Esophagus muscularis mucosa (tissue), 4 donors: Measurements from ENCODE around the gene CDKL4. TPM values are rescaled to one million over a fixed set of nuclear protein-coding genes. Genes with fewer than 3 reads are reported as not detected.
"Not testable (repeated sequence)": the region's sequence is repeated elsewhere in the genome, so short reads cannot be mapped to it uniquely, and the experiment has no call there.

ENCODE experiments used
- DNase-seq: peaks from one replicate; pipeline ENCODE4 v3.0.0-alpha.2; 2017; ENCODE audit errors: extremely low spot score
- H3K27ac ChIP-seq, 4 donors: fragments of 200-600 bp; sonication (generic); replicated peaks in 1 of 4; 1 replicate in 3 of 4; 2 replicates in 1 of 4; pipeline ENCODE4 v1.5.1; 2016 to 2019; ENCODE audit warnings: mild to moderate bottlenecking in 1 of 4
- H3K27me3 ChIP-seq, 4 donors: fragments of 200-600 bp; sonication (generic); one replicate each; pipeline versions ENCODE4 v1.5.1 to v1.6.0; 2016 to 2019
- H3K36me3 ChIP-seq, 4 donors: fragments of 200-600 bp; sonication (generic); one replicate each; pipeline ENCODE4 v1.5.1; 2016 to 2019
- H3K4me1 ChIP-seq, 4 donors: fragments of 200-600 bp; sonication (generic); one replicate each; pipeline ENCODE4 v1.5.1; 2016 to 2019
- H3K4me3 ChIP-seq, 4 donors: fragments of 200-600 bp; sonication (generic); 1 replicate in 2 of 4; 2 replicates in 2 of 4; pipeline ENCODE4 v1.5.1; 2016 to 2019; ENCODE audit warnings: mild to moderate bottlenecking in 4 of 4, moderate library complexity in 1 of 4
- H3K9me3 ChIP-seq, 4 donors: fragments of 200-600 bp; sonication (generic); 1 replicate in 3 of 4; 2 replicates in 1 of 4; pipeline ENCODE4 v1.5.1; 2016 to 2019
- EP300 ChIP-seq: sonication (generic); formaldehyde crosslinking; IDR thresholded peaks from one replicate; pipeline ENCODE4 v1.6.1; 2017; ENCODE audit warnings: antibody characterized with exemption
- POLR2A ChIP-seq: fragments of 450-650 bp; IDR thresholded peaks from one replicate; pipeline ENCODE4 v1.6.1; 2017; ENCODE audit warnings: antibody characterized with exemption, moderate library complexity, mild to moderate bottlenecking, low read depth
- POLR2AphosphoS5 ChIP-seq, 2 donors: sonication (generic); formaldehyde crosslinking; IDR thresholded peaks; one replicate each; pipeline ENCODE4 v1.6.1; 2017; ENCODE audit warnings: antibody characterized with exemption in 2 of 2
- WGBS: methylation state at CpG from one replicate; pipeline ENCODE4 v1.1.5; 2018; 5-methylcytosine and 5-hydroxymethylcytosine counted together
- intact Hi-C: fragments of 100-400 bp; cut with DNase I; formaldehyde crosslinking; loops from one replicate; pipeline ENCODE4 v1.15.1; 2023
- total RNA-seq, 4 donors: library from RNA; depleted of rRNA; stranded (reverse); fragments of >200 nt; gene quantifications; one replicate each; pipeline versions ENCODE4 v1.1.0 to v1.2.1, GENCODE V29; 2016
- TF ChIP-seq, protein P1 (sequence below), 3 experiments: fragments of 200-600 bp in 2 of 3; fragments of 450-650 bp in 1 of 3; sonication (generic) in 2 of 3; IDR thresholded peaks; one replicate each; pipeline ENCODE4 v1.5.1; 2017 to 2019; ENCODE audit warnings: antibody characterized with exemption in 3 of 3, mild to moderate bottlenecking in 2 of 3, moderate library complexity in 1 of 3

CDKL4 gene
- total RNA-seq, 4 donors from 2014 or later: 0.40 to 3.7 (median 1.1) TPM

DNA sequence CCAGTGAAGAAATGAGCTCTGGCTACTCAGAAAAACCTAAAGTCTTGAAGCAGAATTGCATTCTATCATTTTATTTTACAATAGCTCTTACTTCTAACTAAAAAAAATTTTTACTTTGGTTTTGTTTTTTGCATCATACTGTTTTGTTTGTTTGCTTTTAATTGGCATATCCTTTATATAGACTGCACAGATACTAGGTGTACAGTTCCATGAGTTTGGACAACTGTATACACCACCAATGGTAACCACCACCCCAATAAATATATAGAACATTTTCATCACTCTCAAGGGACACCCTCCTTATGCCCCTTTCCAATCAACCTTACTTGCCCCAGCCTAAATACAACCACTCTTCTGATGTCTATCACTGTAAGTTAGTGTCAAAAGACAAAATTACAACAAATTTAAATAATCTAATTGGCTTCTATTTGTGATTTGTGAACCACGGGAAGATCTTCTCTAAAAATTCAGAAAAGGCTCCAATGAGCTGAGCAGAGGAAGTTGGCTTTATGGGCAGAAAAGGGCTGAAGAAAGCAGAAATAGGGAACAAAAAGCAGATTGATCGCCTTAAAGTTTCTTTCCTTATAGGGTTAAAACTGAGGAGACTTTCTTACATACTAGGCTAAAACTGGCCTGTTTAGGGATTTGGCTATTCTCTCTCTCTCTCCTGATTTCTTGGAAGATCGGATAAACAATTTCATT is 100.7 kb downstream of the CDKL4 start:
- DNase-seq: no peak
- Histone ChIP-seq H3K27me3 (no peaks in the 10 kb centered on the region), H3K4me1 (peaks cover 11 to 43% (median 18%) of the 10 kb centered on the region in 4 donors), H3K9me3 (no peaks in the 10 kb centered on the region), H3K36me3 (no peaks in the 10 kb centered on the region), H3K27ac (no peak overlapping the region), H3K4me3 (no peak overlapping the region)
- WGBS: 77% methylated on average over 3 of the region's 3 CpGs
- intact Hi-C loops: no loop called here
- TF ChIP-seq POLR2A: no peak
- TF ChIP-seq, protein P1, sequence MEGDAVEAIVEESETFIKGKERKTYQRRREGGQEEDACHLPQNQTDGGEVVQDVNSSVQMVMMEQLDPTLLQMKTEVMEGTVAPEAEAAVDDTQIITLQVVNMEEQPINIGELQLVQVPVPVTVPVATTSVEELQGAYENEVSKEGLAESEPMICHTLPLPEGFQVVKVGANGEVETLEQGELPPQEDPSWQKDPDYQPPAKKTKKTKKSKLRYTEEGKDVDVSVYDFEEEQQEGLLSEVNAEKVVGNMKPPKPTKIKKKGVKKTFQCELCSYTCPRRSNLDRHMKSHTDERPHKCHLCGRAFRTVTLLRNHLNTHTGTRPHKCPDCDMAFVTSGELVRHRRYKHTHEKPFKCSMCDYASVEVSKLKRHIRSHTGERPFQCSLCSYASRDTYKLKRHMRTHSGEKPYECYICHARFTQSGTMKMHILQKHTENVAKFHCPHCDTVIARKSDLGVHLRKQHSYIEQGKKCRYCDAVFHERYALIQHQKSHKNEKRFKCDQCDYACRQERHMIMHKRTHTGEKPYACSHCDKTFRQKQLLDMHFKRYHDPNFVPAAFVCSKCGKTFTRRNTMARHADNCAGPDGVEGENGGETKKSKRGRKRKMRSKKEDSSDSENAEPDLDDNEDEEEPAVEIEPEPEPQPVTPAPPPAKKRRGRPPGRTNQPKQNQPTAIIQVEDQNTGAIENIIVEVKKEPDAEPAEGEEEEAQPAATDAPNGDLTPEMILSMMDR (IDR thresholded peaks at IDR 0.05): no peak
- TF ChIP-seq POLR2AphosphoS5 (IDR thresholded peaks at IDR 0.05): no peak
- TF ChIP-seq EP300: no peak

DNA sequence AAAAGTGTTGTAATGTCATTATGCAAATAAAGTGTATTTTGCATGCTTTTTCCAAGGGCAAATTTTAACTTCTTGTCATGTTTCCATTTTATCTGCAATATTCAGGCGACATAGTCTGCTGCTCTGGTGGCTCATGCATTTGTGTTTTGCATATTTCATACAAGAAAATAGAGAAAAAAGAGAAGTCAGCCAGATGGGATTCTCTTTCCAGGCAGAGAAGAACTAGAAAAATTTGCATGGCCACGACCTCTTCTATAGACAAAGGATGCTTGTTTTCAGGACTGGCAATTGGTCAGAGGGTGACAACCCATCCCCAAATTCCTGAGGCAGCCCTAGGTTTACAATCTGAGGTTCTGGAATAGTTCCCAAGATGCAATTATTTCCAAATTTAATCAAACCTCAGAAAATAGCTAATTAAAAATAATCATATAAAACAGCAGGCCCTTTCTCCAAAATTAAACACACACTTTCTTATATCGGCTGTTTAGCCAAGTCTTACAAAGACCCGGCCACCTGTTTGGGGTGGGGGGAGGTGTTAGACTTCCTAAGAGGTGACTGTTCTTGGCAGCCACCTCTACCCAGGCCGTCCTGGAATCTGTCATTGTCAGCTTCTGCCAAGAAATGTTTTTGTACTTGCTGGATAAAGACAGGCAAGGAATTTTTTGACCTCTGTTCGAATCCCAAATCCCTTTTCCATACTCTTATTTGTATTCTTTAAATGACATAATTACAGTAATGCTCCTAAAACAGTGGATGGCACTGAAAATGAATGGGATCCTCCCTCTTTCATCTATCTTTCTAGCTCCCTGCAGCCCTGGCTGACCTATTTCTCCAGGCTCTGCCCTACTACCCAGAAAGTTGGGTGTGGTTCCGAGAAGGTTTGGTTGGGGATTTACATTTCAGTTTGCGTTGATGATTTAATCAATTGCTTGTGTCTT is 102.2 kb downstream of the CDKL4 start:
- intact Hi-C loops: no loop called here
- H3K4me1 ChIP-seq: peaks cover 11 to 43% (median 18%) of the 10 kb centered on the region in 4 donors
- peak overlapping the region; percentile 9 to 54 (median 27) for H3K27ac ChIP-seq
- H3K36me3 ChIP-seq: no peaks in the 10 kb centered on the region
- 38% methylated on average over 8 of the region's 8 CpGs for WGBS
- no peak overlapping the region for H3K4me3 ChIP-seq
- H3K27me3 ChIP-seq: no peaks in the 10 kb centered on the region
- TF ChIP-seq POLR2A (no peak), POLR2AphosphoS5 (IDR thresholded peaks at IDR 0.05) (peak in 1 of 2 donors; percentile 33), EP300 (no peak)
- TF ChIP-seq, protein P1 (IDR thresholded peaks at IDR 0.05): no peak
- no peaks in the 10 kb centered on the region for H3K9me3 ChIP-seq
- no peak for DNase-seq

DNA sequence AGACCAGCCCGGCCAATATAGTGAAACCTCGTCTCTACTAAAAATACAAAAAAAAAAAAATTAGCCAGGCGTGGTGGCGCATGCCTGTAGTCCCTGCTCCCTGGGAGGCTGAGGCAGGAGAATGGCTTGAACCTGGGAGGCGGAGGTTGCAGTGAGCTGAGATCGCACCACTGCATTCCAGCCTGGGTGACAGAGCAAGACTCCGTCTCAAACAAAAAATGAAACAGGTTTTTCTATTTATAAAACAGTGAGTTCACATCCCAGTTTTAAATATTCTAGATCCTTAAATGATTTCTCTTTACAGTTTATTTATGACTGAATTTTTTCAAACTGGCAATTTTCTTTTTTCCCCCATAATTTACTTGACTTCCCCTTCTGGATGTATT is 102.8 kb downstream of the CDKL4 start:
- H3K36me3 ChIP-seq, H3K27me3 ChIP-seq, DNase-seq, intact Hi-C loops, H3K4me3 ChIP-seq, H3K9me3 ChIP-seq: not testable (repeated sequence)
- Histone ChIP-seq H3K27ac (peak overlapping the region in 2 of 4 donors; percentile 20 to 54), H3K4me1 (peaks cover 11 to 43% (median 18%) of the 10 kb centered on the region in 4 donors)
- 79% methylated on average over 7 of the region's 7 CpGs for WGBS

DNA sequence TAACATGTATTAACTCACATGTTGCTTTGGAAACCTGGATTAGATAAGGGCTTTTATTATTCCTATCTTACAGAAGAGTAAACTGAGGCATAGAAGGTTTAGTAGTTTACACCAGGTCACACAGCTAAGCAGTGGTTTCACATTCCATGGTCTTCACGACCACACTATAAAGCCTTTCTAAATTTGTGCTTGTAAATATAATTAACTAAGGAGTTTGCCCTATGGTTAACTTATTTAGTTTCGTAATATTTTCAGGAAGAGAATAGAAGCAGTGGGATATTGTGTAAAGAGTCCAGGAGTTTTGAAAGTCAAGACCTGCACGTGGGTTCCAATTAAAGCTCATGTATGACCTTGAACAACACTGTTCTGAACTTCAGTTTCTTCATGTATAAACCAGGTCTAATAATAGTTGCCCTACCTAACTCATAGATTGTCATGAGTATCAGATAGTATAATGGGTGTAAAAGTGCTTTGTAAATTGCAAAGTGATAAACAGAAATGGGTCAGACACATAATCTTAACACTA is 103.4 kb downstream of the CDKL4 start:
- Histone ChIP-seq H3K4me1 (peaks cover 11 to 43% (median 18%) of the 10 kb centered on the region in 4 donors), H3K27ac (peak overlapping the region in 2 of 4 donors; percentile 20 to 54), H3K27me3 (no peaks in the 10 kb centered on the region), H3K9me3 (no peaks in the 10 kb centered on the region), H3K36me3 (no peaks in the 10 kb centered on the region), H3K4me3 (no peak overlapping the region)
- intact Hi-C loops: no loop called here
- 69% methylated on average over 3 of the region's 3 CpGs for WGBS
- TF ChIP-seq POLR2AphosphoS5 (IDR thresholded peaks at IDR 0.05) (no peak), EP300 (no peak), POLR2A (no peak)
- TF ChIP-seq, protein P1 (IDR thresholded peaks at IDR 0.05): no peak
- no peak for DNase-seq
